Stimulated activated CD4-positive, alpha-beta T cell treated with anti-CD3 and anti-CD28 coated beads, TNF-alpha, amount 100 ng/mL, for 4 hours (primary cell): ENCODE results near the gene RFPL4A.
"Not testable (repeated sequence)": the region's sequence is repeated elsewhere in the genome, so short reads cannot be mapped to it uniquely, and the experiment has no call there.

Experiments
- DNase-seq, 3 experiments: peaks; one replicate each; pipeline ENCODE4 v3.0.0-alpha.2; 2020; ENCODE audit warnings: low read depth in 3 of 3

Gene RFPL4A

GRCh38 chr19:55758797-55759196 lies at the start of gene RFPL4A:
Gene RFPL4A (plus strand): TSS chr19:55759097. CDS start chr19:55761801, 2,704 bp downstream.
- not testable (repeated sequence) for DNase-seq

- DNase-seq = no peak
These were observed 47.2 kb upstream of the RFPL4A start for GRCh38 chr19:55711719-55712118.

- no peak for DNase-seq
These were observed 45.9 kb upstream of the RFPL4A start for GRCh38 chr19:55712804-55713631.

- DNase-seq = no peak
These were observed 42.4 kb upstream of the RFPL4A start for GRCh38 chr19:55716531-55716930.

GRCh38 chr19:55717251-55717650 lies 41.6 kb upstream of the RFPL4A start:
- DNase-seq = no peak

GRCh38 chr19:55717879-55718711 lies 40.8 kb upstream of the RFPL4A start:
- DNase-seq = not testable (repeated sequence)

- DNase-seq = no peak
These were observed 38.6 kb upstream of the RFPL4A start for GRCh38 chr19:55720214-55720746.

GRCh38 chr19:55720801-55721200 lies 38.1 kb upstream of the RFPL4A start:
- no peak for DNase-seq

GRCh38 chr19:55723491-55723890 lies 35.4 kb upstream of the RFPL4A start:
- DNase-seq = no peak

- DNase-seq = not testable (repeated sequence)
These were observed 28.5 kb upstream of the RFPL4A start for GRCh38 chr19:55730378-55730777.

GRCh38 chr19:55738302-55738701 lies 20.6 kb upstream of the RFPL4A start, which contains the start of gene NLRP9:
Gene NLRP9 (minus strand): TSS chr19:55738402. CDS start chr19:55738374, 28 bp downstream.
- no peak for DNase-seq

- no peak for DNase-seq
These were observed 8.2 kb upstream of the RFPL4A start for GRCh38 chr19:55750715-55751114.

GRCh38 chr19:55753401-55753800 lies 5.5 kb upstream of the RFPL4A start:
- no peak for DNase-seq

- not testable (repeated sequence) for DNase-seq
These were observed 2.1 kb upstream of the RFPL4A start for GRCh38 chr19:55756808-55757207.

- no peak for DNase-seq
These were observed 7.6 kb downstream of the RFPL4A start for GRCh38 chr19:55766466-55766865.

GRCh38 chr19:55768818-55769217 lies 9.9 kb downstream of the RFPL4A start, which contains the start of gene RFPL4AL1:
Gene RFPL4AL1 (plus strand): TSS chr19:55769118. CDS start chr19:55771805, 2,687 bp downstream.
- not testable (repeated sequence) for DNase-seq

- not testable (repeated sequence) for DNase-seq
These were observed 10.7 kb downstream of the RFPL4A start for GRCh38 chr19:55769632-55770031.

GRCh38 chr19:55777528-55777927 lies 18.6 kb downstream of the RFPL4A start:
- DNase-seq = no peak

- no peak for DNase-seq
These were observed 19.4 kb downstream of the RFPL4A start for GRCh38 chr19:55778331-55778730.

- no peak for DNase-seq
These were observed 22.2 kb downstream of the RFPL4A start for GRCh38 chr19:55781112-55781511.

GRCh38 chr19:55795021-55795420 lies 36.1 kb downstream of the RFPL4A start:
- DNase-seq = no peak

- DNase-seq = no peak
These were observed 42.5 kb downstream of the RFPL4A start for GRCh38 chr19:55801416-55801815.
